HG02938 (cell line): ENCODE data around the gene IL4R.
A peak's percentile ranks its signal among the peaks of the same experiment; 100 is the strongest.
"Not testable (repeated sequence)": the region's sequence is repeated elsewhere in the genome, so short reads cannot be mapped to it uniquely, and the experiment has no call there.

Experiments used
- ATAC-seq: cut with Tn5 transposase; IDR thresholded peaks from one replicate; pipeline ENCODE4 v1.9.1; 2021; ENCODE audit warnings: mild to moderate bottlenecking, moderate library complexity; ENCODE audit not compliant: unreplicated experiment

IL4R gene

GRCh38 chr16:27377666-27378485, 64.1 kb downstream of the IL4R start:
- ATAC-seq, result no peak

GRCh38 chr16:27378871-27379481, 65.2 kb downstream of the IL4R start:
- ATAC-seq, result no peak

- ATAC-seq, result no peak
Observed at GRCh38 chr16:27379919-27380318, 66.1 kb downstream of the IL4R start.

GRCh38 chr16:27381236-27381635, 67.5 kb downstream of the IL4R start:
- no peak for ATAC-seq

- no peak for ATAC-seq
Observed at GRCh38 chr16:27381974-27382855, 68.4 kb downstream of the IL4R start.

GRCh38 chr16:27383556-27384243, 69.9 kb downstream of the IL4R start:
- ATAC-seq, result no peak

- no peak for ATAC-seq
Observed at GRCh38 chr16:27384425-27384824, 70.7 kb downstream of the IL4R start.

GRCh38 chr16:27385398-27385797, 71.6 kb downstream of the IL4R start:
- no peak for ATAC-seq

GRCh38 chr16:27386674-27387073, 72.9 kb downstream of the IL4R start:
- ATAC-seq, result no peak

- ATAC-seq, result peak; percentile 73
Observed at GRCh38 chr16:27387724-27388123, 74.0 kb downstream of the IL4R start.

- peak; percentile 45 for ATAC-seq
Observed at GRCh38 chr16:27389272-27389961, 75.6 kb downstream of the IL4R start.

GRCh38 chr16:27390151-27390550, 76.4 kb downstream of the IL4R start:
- ATAC-seq, result no peak

GRCh38 chr16:27392671-27393070, 78.9 kb downstream of the IL4R start:
- ATAC-seq, result no peak

- no peak for ATAC-seq
Observed at GRCh38 chr16:27394516-27394915, 80.7 kb downstream of the IL4R start.

GRCh38 chr16:27398341-27398893, 84.6 kb downstream of the IL4R start:
- not testable (repeated sequence) for ATAC-seq

- ATAC-seq, result no peak
Observed at GRCh38 chr16:27398894-27399853, 85.4 kb downstream of the IL4R start.

- no peak for ATAC-seq
Observed at GRCh38 chr16:27399969-27400368, 86.2 kb downstream of the IL4R start.

- ATAC-seq, result no peak
Observed at GRCh38 chr16:27400751-27401620, 87.2 kb downstream of the IL4R start.
